Astrocyte (in vitro differentiated cells and primary cell): ENCODE measurements around the gene PTPRT. TPM values are rescaled to one million over a fixed set of nuclear protein-coding genes. Genes with fewer than 3 reads are reported as not detected.

Experiments
- DNase-seq: peaks from one replicate; pipeline ENCODE4 v3.0.0-alpha.2; 2010; ENCODE audit warnings: low read depth
- FAIRE-seq: peaks from 2 replicates; lab custom pipeline; 2011; peaks lifted over from hg19 to GRCh38; lab: Jason Lieb, UNC
- H2AFZ ChIP-seq: 2 replicates; pipeline ENCODE4 v1.6.0; 2012; ENCODE audit warnings: low read depth, low read length, inconsistent platforms
- H3K27ac ChIP-seq: 2 replicates; pipeline ENCODE4 v1.5.1; 2011; ENCODE audit warnings: low read depth, low read length, inconsistent platforms
- H3K27me3 ChIP-seq: 2 replicates; pipeline ENCODE4 v1.6.0; 2011; ENCODE audit warnings: low read length, inconsistent platforms; ENCODE audit not compliant: insufficient read depth
- H3K36me3 ChIP-seq: 2 replicates; pipeline ENCODE4 v1.5.1; 2011; ENCODE audit warnings: low read length, inconsistent platforms; ENCODE audit not compliant: insufficient read depth
- H3K4me1 ChIP-seq: 2 replicates; pipeline ENCODE4 v1.5.1; 2011; ENCODE audit warnings: low read length, inconsistent platforms; ENCODE audit not compliant: insufficient read depth
- H3K4me2 ChIP-seq: 2 replicates; pipeline ENCODE4 v1.6.0; 2012; ENCODE audit warnings: low read length, inconsistent platforms
- H3K4me3 ChIP-seq: 2 replicates; pipeline ENCODE4 v1.5.1; 2011; ENCODE audit warnings: low read depth, mild to moderate bottlenecking, low read length, inconsistent platforms; ENCODE audit not compliant: insufficient read depth
- H3K79me2 ChIP-seq: 2 replicates; pipeline ENCODE4 v1.6.0; 2012; ENCODE audit warnings: mild to moderate bottlenecking, low read length, inconsistent platforms; ENCODE audit not compliant: insufficient read depth
- H3K9ac ChIP-seq: 2 replicates; pipeline ENCODE4 v1.6.0; 2012; ENCODE audit warnings: mild to moderate bottlenecking, low read length, inconsistent platforms
- H3K9me3 ChIP-seq: 2 replicates; pipeline ENCODE4 v1.5.1; 2012; ENCODE audit warnings: low read depth, mild to moderate bottlenecking, low read length, inconsistent platforms; ENCODE audit not compliant: insufficient read depth
- H4K20me1 ChIP-seq: 2 replicates; pipeline ENCODE4 v1.6.0; 2012; ENCODE audit warnings: low read length, inconsistent platforms; ENCODE audit not compliant: insufficient read depth
- H3K27ac Mint-ChIP-seq: one replicate; pipeline ENCODE4 v1.8.0; 2021; ENCODE audit warnings: mild to moderate bottlenecking, mixed read lengths; ENCODE audit not compliant: unreplicated experiment
- H3K27me3 Mint-ChIP-seq: one replicate; pipeline ENCODE4 v1.8.0; 2021; ENCODE audit warnings: low read depth, mixed read lengths; ENCODE audit not compliant: unreplicated experiment
- H3K36me3 Mint-ChIP-seq: one replicate; pipeline ENCODE4 v1.8.0; 2021; ENCODE audit warnings: low read depth, mixed read lengths; ENCODE audit not compliant: unreplicated experiment
- H3K4me1 Mint-ChIP-seq: one replicate; pipeline ENCODE4 v1.8.0; 2021; ENCODE audit warnings: low read depth, mixed read lengths; ENCODE audit not compliant: unreplicated experiment
- H3K4me3 Mint-ChIP-seq: one replicate; pipeline ENCODE4 v1.8.0; 2021; ENCODE audit warnings: mild to moderate bottlenecking, moderate library complexity, mixed read lengths; ENCODE audit not compliant: unreplicated experiment
- H3K9me3 Mint-ChIP-seq: one replicate; pipeline ENCODE4 v1.8.0; 2021; ENCODE audit warnings: mild to moderate bottlenecking, mixed read lengths; ENCODE audit not compliant: unreplicated experiment
- EZH2 ChIP-seq: IDR thresholded peaks from 2 replicates; pipeline ENCODE4 v1.6.1; 2012; ENCODE audit warnings: mild to moderate bottlenecking, low read length, inconsistent platforms; ENCODE audit not compliant: insufficient read depth
- total RNA-seq: library from RNA; stranded (reverse); gene quantifications from 2 replicates; pipeline ENCODE4 v1.2.1, GENCODE V29; 2021
- TF ChIP-seq, protein P1 (sequence below): IDR thresholded peaks from 2 replicates; pipeline ENCODE4 v1.5.1; 2011; ENCODE audit warnings: low read depth, mild to moderate bottlenecking, inconsistent platforms, low read length, moderate library complexity; ENCODE audit not compliant: insufficient read depth

PTPRT gene
- total RNA-seq, 1 donor from 2014 or later, result 0.25 TPM

GRCh38 chr20:42340368-42340767 lies 849.3 kb downstream of the PTPRT start:
- Mint-ChIP-seq H3K27me3 (no peaks in the 10 kb centered on the region), H3K4me3 (no peak overlapping the region), H3K27ac (no peak overlapping the region), H3K4me1 (no peaks in the 10 kb centered on the region), H3K9me3 (peaks cover 7% of the 10 kb centered on the region), H3K36me3 (no peaks in the 10 kb centered on the region)
- Histone ChIP-seq H2AFZ (no peak overlapping the region), H3K27ac (no peak overlapping the region), H3K36me3 (no peaks in the 10 kb centered on the region), H3K9me3 (peaks cover 4% of the 10 kb centered on the region), H3K4me2 (no peak overlapping the region), H3K27me3 (no peaks in the 10 kb centered on the region), H3K4me1 (no peaks in the 10 kb centered on the region), H4K20me1 (no peaks in the 10 kb centered on the region), H3K4me3 (no peak overlapping the region), H3K79me2 (no peaks in the 10 kb centered on the region), H3K9ac (no peak overlapping the region)
- FAIRE-seq, result no peak
- DNase-seq, result no peak
- no peak for TF ChIP-seq EZH2
- TF ChIP-seq, protein P1, sequence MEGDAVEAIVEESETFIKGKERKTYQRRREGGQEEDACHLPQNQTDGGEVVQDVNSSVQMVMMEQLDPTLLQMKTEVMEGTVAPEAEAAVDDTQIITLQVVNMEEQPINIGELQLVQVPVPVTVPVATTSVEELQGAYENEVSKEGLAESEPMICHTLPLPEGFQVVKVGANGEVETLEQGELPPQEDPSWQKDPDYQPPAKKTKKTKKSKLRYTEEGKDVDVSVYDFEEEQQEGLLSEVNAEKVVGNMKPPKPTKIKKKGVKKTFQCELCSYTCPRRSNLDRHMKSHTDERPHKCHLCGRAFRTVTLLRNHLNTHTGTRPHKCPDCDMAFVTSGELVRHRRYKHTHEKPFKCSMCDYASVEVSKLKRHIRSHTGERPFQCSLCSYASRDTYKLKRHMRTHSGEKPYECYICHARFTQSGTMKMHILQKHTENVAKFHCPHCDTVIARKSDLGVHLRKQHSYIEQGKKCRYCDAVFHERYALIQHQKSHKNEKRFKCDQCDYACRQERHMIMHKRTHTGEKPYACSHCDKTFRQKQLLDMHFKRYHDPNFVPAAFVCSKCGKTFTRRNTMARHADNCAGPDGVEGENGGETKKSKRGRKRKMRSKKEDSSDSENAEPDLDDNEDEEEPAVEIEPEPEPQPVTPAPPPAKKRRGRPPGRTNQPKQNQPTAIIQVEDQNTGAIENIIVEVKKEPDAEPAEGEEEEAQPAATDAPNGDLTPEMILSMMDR, result no peak

DNA sequence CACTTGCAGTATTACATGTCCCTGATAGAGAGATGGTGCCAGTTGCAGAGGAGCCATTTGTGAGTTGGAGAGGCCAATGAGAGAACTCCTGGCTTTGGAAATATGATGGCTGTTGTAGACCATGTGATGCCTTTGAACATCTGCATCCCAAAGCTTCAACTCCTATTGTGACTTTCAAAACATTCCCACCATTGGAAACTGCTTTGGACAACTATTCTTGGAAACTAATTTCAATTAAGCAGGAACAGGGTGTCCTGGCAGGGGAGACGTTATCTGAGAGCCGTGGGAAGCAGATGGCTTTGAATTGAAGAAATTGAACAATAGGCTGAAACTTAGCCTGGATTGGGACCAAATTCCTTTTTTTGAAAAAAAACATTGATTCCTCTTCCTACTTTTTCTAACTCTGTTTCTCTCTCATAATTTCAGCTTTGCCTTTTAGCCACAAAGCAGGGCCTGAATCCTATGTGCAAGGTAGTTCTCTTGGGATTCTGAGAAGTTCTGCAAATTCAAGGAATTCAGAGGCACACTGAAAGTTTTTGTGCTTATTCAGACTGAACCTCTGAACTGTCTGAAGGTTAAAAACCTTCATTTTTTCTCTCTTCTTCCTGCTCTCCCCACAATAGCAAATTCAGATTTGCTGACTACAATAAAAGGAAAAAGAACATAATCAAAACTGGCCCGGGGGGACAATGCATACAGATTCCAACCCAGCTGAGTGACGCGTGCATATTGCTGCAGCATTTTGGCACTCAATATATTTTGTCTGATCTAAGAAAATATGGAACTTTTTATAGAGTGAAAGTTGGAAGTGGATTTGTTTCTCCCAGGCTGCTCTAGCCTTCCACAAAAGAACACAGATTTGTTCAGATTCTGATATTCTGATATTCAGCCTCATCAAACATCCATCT lies 851.2 kb downstream of the PTPRT start:
- Mint-ChIP-seq H3K4me3 (no peak overlapping the region), H3K36me3 (no peaks in the 10 kb centered on the region), H3K9me3 (peaks cover 3% of the 10 kb centered on the region), H3K27ac (no peak overlapping the region), H3K27me3 (no peaks in the 10 kb centered on the region), H3K4me1 (no peaks in the 10 kb centered on the region)
- Histone ChIP-seq H2AFZ (no peak overlapping the region), H3K4me1 (no peaks in the 10 kb centered on the region), H3K4me2 (no peak overlapping the region), H3K9ac (no peak overlapping the region), H3K9me3 (peaks cover 8% of the 10 kb centered on the region), H4K20me1 (no peaks in the 10 kb centered on the region), H3K4me3 (no peak overlapping the region), H3K27me3 (no peaks in the 10 kb centered on the region), H3K36me3 (no peaks in the 10 kb centered on the region), H3K27ac (no peak overlapping the region), H3K79me2 (no peaks in the 10 kb centered on the region)
- no peak for DNase-seq
- no peak for TF ChIP-seq EZH2
- TF ChIP-seq, protein P1, result no peak
- no peak for FAIRE-seq

- Histone ChIP-seq H4K20me1 (no peaks in the 10 kb centered on the region), H3K4me1 (no peaks in the 10 kb centered on the region), H3K9me3 (peaks cover 4% of the 10 kb centered on the region), H3K27me3 (no peaks in the 10 kb centered on the region), H3K4me3 (no peak overlapping the region), H3K27ac (no peak overlapping the region), H3K4me2 (no peak overlapping the region), H3K36me3 (no peaks in the 10 kb centered on the region), H3K79me2 (no peaks in the 10 kb centered on the region), H2AFZ (no peak overlapping the region), H3K9ac (no peak overlapping the region)
- Mint-ChIP-seq H3K27ac (no peak overlapping the region), H3K4me3 (no peak overlapping the region), H3K4me1 (no peaks in the 10 kb centered on the region), H3K9me3 (peaks cover 3% of the 10 kb centered on the region), H3K27me3 (no peaks in the 10 kb centered on the region), H3K36me3 (no peaks in the 10 kb centered on the region)
- DNase-seq (no peak), FAIRE-seq (no peak)
- TF ChIP-seq, protein P1, result no peak
- TF ChIP-seq EZH2, result no peak
Observed at GRCh38 chr20:42336576-42336975, 853.1 kb downstream of the PTPRT start.
